ENCODE results near the gene GTPBP3. TPM values are rescaled to one million over a fixed set of nuclear protein-coding genes. Genes with fewer than 3 reads are reported as not detected.

The GTPBP3 gene
- total and polyA plus RNA-seq, 2 of the 13 experiments (the other 11 are each of a cell fraction or from before 2014, with no cell fraction given): 17.5 to 30.0 TPM

DNA sequence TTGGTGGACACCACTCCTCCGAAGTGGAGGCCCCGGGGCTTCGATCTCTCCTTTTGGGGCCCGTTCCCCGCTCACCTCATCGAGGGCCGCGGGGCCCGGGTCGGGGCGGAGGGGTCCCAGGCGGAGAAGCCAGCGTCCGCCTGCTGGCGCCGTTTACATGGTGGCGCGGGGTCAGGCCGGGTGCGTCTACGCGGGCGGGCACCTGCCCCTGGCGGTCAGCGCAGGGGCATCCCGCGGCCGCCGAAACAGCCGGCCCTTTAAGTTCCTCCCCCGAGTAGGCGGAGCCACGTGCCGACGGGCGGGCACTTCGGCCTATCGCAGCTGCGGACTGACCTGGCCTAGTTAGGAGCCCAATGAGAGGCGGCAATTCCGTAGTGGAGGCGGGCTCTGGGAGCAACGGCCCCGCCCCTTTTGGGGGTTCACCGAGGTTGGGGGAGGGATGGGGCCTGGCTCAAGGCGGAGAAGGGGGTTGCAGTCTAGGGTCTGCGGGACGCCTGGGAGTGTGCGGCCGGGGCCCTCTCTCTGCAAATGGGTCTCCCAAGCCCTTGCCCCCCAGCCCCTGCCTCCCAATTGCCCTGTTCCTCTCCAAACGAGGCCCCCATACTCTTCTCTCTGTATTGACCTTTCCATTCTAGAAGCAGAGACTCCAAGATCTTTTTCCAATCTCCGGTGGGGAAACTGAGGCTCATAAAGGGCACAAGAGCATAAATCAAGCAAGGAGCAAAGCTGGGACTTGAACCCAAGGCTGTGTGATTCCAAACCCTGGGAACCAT, 34.0 kb upstream of the GTPBP3 start, which contains the start of gene ABHD8 (continued):
- TF ChIP-seq, protein P1, sequence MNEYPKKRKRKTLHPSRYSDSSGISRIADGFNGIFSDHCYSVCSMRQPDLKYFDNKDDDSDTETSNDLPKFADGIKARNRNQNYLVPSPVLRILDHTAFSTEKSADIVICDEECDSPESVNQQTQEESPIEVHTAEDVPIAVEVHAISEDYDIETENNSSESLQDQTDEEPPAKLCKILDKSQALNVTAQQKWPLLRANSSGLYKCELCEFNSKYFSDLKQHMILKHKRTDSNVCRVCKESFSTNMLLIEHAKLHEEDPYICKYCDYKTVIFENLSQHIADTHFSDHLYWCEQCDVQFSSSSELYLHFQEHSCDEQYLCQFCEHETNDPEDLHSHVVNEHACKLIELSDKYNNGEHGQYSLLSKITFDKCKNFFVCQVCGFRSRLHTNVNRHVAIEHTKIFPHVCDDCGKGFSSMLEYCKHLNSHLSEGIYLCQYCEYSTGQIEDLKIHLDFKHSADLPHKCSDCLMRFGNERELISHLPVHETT (CRISPR knock-in tag; conservative IDR thresholded peaks at IDR 0.05): no peak
- TF ChIP-seq ZNF317 (CRISPR knock-in tag; IDR thresholded peaks at IDR 0.05): no peak
- TF ChIP-seq ZNF543 (CRISPR knock-in tag; IDR thresholded peaks at IDR 0.05): no peak
- TF ChIP-seq TMF1 (CRISPR knock-in tag; IDR thresholded peaks at IDR 0.05; ENCODE audit: low read depth): no peak
- no peak for TF ChIP-seq ZNF382 (CRISPR knock-in tag; IDR thresholded peaks at IDR 0.05; ENCODE audit: borderline replicate concordance)
- TF ChIP-seq, protein P2, sequence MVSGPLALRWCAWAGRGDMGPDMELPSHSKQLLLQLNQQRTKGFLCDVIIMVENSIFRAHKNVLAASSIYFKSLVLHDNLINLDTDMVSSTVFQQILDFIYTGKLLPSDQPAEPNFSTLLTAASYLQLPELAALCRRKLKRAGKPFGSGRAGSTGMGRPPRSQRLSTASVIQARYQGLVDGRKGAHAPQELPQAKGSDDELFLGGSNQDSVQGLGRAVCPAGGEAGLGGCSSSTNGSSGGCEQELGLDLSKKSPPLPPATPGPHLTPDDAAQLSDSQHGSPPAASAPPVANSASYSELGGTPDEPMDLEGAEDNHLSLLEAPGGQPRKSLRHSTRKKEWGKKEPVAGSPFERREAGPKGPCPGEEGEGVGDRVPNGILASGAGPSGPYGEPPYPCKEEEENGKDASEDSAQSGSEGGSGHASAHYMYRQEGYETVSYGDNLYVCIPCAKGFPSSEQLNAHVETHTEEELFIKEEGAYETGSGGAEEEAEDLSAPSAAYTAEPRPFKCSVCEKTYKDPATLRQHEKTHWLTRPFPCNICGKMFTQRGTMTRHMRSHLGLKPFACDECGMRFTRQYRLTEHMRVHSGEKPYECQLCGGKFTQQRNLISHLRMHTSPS (CRISPR knock-in tag; IDR thresholded peaks at IDR 0.05; ENCODE audit: low read depth): peak; percentile 61
- TF ChIP-seq ZNF230 (CRISPR knock-in tag; IDR thresholded peaks at IDR 0.05): no peak
- no peak for TF ChIP-seq ZNF790 (CRISPR knock-in tag; IDR thresholded peaks at IDR 0.05; ENCODE audit: borderline replicate concordance)
- TF ChIP-seq, protein P3, sequence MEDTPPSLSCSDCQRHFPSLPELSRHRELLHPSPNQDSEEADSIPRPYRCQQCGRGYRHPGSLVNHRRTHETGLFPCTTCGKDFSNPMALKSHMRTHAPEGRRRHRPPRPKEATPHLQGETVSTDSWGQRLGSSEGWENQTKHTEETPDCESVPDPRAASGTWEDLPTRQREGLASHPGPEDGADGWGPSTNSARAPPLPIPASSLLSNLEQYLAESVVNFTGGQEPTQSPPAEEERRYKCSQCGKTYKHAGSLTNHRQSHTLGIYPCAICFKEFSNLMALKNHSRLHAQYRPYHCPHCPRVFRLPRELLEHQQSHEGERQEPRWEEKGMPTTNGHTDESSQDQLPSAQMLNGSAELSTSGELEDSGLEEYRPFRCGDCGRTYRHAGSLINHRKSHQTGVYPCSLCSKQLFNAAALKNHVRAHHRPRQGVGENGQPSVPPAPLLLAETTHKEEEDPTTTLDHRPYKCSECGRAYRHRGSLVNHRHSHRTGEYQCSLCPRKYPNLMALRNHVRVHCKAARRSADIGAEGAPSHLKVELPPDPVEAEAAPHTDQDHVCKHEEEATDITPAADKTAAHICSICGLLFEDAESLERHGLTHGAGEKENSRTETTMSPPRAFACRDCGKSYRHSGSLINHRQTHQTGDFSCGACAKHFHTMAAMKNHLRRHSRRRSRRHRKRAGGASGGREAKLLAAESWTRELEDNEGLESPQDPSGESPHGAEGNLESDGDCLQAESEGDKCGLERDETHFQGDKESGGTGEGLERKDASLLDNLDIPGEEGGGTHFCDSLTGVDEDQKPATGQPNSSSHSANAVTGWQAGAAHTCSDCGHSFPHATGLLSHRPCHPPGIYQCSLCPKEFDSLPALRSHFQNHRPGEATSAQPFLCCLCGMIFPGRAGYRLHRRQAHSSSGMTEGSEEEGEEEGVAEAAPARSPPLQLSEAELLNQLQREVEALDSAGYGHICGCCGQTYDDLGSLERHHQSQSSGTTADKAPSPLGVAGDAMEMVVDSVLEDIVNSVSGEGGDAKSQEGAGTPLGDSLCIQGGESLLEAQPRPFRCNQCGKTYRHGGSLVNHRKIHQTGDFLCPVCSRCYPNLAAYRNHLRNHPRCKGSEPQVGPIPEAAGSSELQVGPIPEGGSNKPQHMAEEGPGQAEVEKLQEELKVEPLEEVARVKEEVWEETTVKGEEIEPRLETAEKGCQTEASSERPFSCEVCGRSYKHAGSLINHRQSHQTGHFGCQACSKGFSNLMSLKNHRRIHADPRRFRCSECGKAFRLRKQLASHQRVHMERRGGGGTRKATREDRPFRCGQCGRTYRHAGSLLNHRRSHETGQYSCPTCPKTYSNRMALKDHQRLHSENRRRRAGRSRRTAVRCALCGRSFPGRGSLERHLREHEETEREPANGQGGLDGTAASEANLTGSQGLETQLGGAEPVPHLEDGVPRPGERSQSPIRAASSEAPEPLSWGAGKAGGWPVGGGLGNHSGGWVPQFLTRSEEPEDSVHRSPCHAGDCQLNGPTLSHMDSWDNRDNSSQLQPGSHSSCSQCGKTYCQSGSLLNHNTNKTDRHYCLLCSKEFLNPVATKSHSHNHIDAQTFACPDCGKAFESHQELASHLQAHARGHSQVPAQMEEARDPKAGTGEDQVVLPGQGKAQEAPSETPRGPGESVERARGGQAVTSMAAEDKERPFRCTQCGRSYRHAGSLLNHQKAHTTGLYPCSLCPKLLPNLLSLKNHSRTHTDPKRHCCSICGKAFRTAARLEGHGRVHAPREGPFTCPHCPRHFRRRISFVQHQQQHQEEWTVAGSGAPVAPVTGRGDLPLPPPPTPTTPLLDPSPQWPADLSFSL (CRISPR knock-in tag; IDR thresholded peaks at IDR 0.05): no peak
- TF ChIP-seq NFE2 (CRISPR knock-in tag; IDR thresholded peaks at IDR 0.05): no peak
- TF ChIP-seq FLYWCH1 (CRISPR knock-in tag; IDR thresholded peaks at IDR 0.05): no peak
- TF ChIP-seq HNF1B (CRISPR knock-in tag; IDR thresholded peaks at IDR 0.05): no peak
- TF ChIP-seq RXRB (CRISPR knock-in tag; IDR thresholded peaks at IDR 0.05; ENCODE audit: borderline replicate concordance): peak; percentile 71
- TF ChIP-seq ZFP36L1 (CRISPR knock-in tag; IDR thresholded peaks at IDR 0.05): no peak
- 0 out of 2 replicates have a peak, but pooled peaks have one; percentile 41 for TF ChIP-seq PHF21A (CRISPR knock-in tag; IDR thresholded peaks at IDR 0.05)
- TF ChIP-seq ZNF547 (CRISPR knock-in tag; IDR thresholded peaks at IDR 0.05): no peak
